GM12873 (cell line): ENCODE measurements around the gene DUS1L.

Source experiments
- CTCF ChIP-seq: IDR thresholded peaks from 2 replicates; pipeline ENCODE4 v1.5.1; 2012; ENCODE audit warnings: low read depth, mild to moderate bottlenecking, moderate library complexity, low read length, control low read depth; ENCODE audit not compliant: insufficient read depth; ENCODE audit errors: missing control alignments

Gene DUS1L

GRCh38 chr17:82089723-82090548, 24.3 kb upstream of the DUS1L start:
- no peak for TF ChIP-seq CTCF

- no peak for TF ChIP-seq CTCF
Observed at GRCh38 chr17:82088838-82089722, 23.5 kb upstream of the DUS1L start.

GRCh38 chr17:82087961-82088837, 22.6 kb upstream of the DUS1L start:
- no peak for TF ChIP-seq CTCF

- TF ChIP-seq CTCF = no peak
Observed at GRCh38 chr17:82086941-82087906, 21.6 kb upstream of the DUS1L start.

GRCh38 chr17:82085931-82086764, 20.5 kb upstream of the DUS1L start:
- TF ChIP-seq CTCF = no peak
